ENCODE results near the gene PATZ1. TPM values are rescaled to one million over a fixed set of nuclear protein-coding genes. Genes with fewer than 3 reads are reported as not detected.

Gene PATZ1
- total and polyA plus RNA-seq, 2 of the 4 experiments (the other 2 are of a cell fraction) = 6.5 to 10.5 TPM

GRCh38 chr22:31290494-31291471, 55.4 kb downstream of the PATZ1 start:
- DNase-seq = peak; percentile 90
- Histone ChIP-seq H2AK9ac (replicated peaks; ENCODE audit: low read depth, low read length, poor library complexity) (peak overlapping the region; percentile 97), H3K27me3 (ENCODE audit: control insufficient read depth, insufficient read depth, low read length) (no peaks in the 10 kb centered on the region), H3K4ac (ENCODE audit: low read depth, low read length) (peak overlapping the region; percentile 98), H3K9me3 (ENCODE audit: control insufficient read depth, insufficient read depth, low read length) (no peaks in the 10 kb centered on the region), H4K91ac (ENCODE audit: insufficient read depth, low read depth, low read length) (peak overlapping the region; percentile 86), H2BK20ac (ENCODE audit: low read depth, low read length) (no peak overlapping the region), H3K36me3 (ENCODE audit: control insufficient read depth, insufficient read depth, low read length) (peaks cover 20% of the 10 kb centered on the region), H2AFZ (replicated peaks; ENCODE audit: low read length, poor library complexity) (peak overlapping the region; percentile 92), H4K20me1 (ENCODE audit: insufficient read depth, low read length) (no peaks in the 10 kb centered on the region), H2BK5ac (ENCODE audit: low read depth, low read length, poor library complexity, severe bottlenecking) (peak overlapping the region; percentile 74), H2BK15ac (ENCODE audit: low read depth, low read length) (peak overlapping the region; percentile 93; the same call in 2 of the 3 replicates), H2BK120ac (ENCODE audit: low read depth, low read length) (peak overlapping the region; percentile 66; the same call in 1 of the 2 replicates), H3K27ac (ENCODE audit: insufficient read depth, low read length) (peak overlapping the region; percentile 68), H2AK5ac (ENCODE audit: low read depth, low read length) (0 out of 2 replicates have a peak overlapping the region, but pooled peaks have one; percentile 72), H3K9ac (ENCODE audit: low read depth, low read length) (peak overlapping the region; percentile 83), H4K8ac (ENCODE audit: low read depth in 2 of 2, low read length in 2 of 2) (peak overlapping the region; percentile 48 to 91; a peak in 3 of 4 replicates), H3K56ac (ENCODE audit: extremely low read depth, insufficient read depth, low read length) (peak overlapping the region; percentile 70), H3K4me2 (ENCODE audit: low read depth, low read length) (peak overlapping the region; percentile 93), H3K18ac (ENCODE audit: low read depth, low read length) (peak overlapping the region; percentile 38; the same call in 1 of the 2 replicates), H3K14ac (replicated peaks; ENCODE audit: low read depth, low read length) (peak overlapping the region; percentile 96), H3K79me1 (ENCODE audit: low read depth in 1 of 2, low read length in 2 of 2) (peaks cover 16 to 35% of the 10 kb centered on the region in 2 experiments), H3K23ac (ENCODE audit: low read depth, low read length) (peak overlapping the region; percentile 92), H3K9me1 (ENCODE audit: insufficient read depth, low read length) (0 out of 2 replicates have a peak, but pooled peaks cover 7% of the 10 kb centered on the region), H3K4me1 (ENCODE audit: control insufficient read depth, insufficient read depth, low read length) (peaks cover 6% of the 10 kb centered on the region; the same call in 1 of the 2 replicates), H3K4me3 (ENCODE audit: insufficient read depth, low read depth, low read length) (peak overlapping the region; percentile 54), H4K5ac (ENCODE audit: low read depth, low read length) (peak overlapping the region; percentile 83; the same call in 1 of the 2 replicates)
- WGBS, 2 experiments (ENCODE audit: extremely low coverage in 2 of 2, insufficient read length in 1 of 2) = 1% methylated on average over 46 of the region's 95 CpGs; no CpG with 5 or more reads in 1 of the 2 experiments
- CTCF ChIA-PET = no interaction called here
- BruUV-seq (replicated peaks) = no TSS peak
- dilution Hi-C loops (cut with HindIII; ENCODE audit: low sequenced_read_pairs, unreplicated experiment) (no loop called here), intact Hi-C loops (cut with micrococcal nuclease) (no loop called here), in situ Hi-C loops (cut with MboI; ENCODE audit: low sequenced_read_pairs) (no loop called here)
- POLR2A ChIA-PET (ENCODE audit: unreplicated experiment) = interaction anchor here (0.5 to 0.6 kb wide), 2 partner anchors 9 to 29 kb away, joined by 3 to 4 read pairs; no protein-coding TSS in a partner anchor
- peak; percentile 94 for ATAC-seq (ENCODE audit: low read depth)
- TF ChIP-seq ELK1 (IDR thresholded peaks at IDR 0.05; ENCODE audit: borderline replicate concordance, low read depth, low read length) (no peak), CEBPB (IDR thresholded peaks at IDR 0.05; ENCODE audit: low read depth, low read length) (no peak), CHD1 (IDR thresholded peaks at IDR 0.05; ENCODE audit: low read depth, low read length) (no peak), RAD21 (IDR thresholded peaks at IDR 0.05; ENCODE audit: low read length) (no peak), CTCF (conservative IDR thresholded peaks at IDR 0.05; ENCODE audit: low read depth, low read length) (no peak), USF2 (IDR thresholded peaks at IDR 0.05; ENCODE audit: low read depth, low read length) (peak; percentile 75), RCOR1 (IDR thresholded peaks at IDR 0.05; ENCODE audit: insufficient replicate concordance, low read length) (no peak), NFE2L2 (IDR thresholded peaks at IDR 0.05; ENCODE audit: low read depth, low read length) (0 out of 2 replicates have a peak, but pooled peaks have one; percentile 1), RFX5 (IDR thresholded peaks at IDR 0.05; ENCODE audit: low read depth, low read length) (peak; percentile 82), BHLHE40 (IDR thresholded peaks at IDR 0.05; ENCODE audit: low read depth, low read length) (peak; percentile 99), POLR2A (IDR thresholded peaks at IDR 0.05; ENCODE audit: low read depth, low read length) (peak; percentile 87), FOS (IDR thresholded peaks at IDR 0.05; ENCODE audit: low read depth, low read length) (peak; percentile 64; the same call in 1 of the 2 replicates), SMC3 (IDR thresholded peaks at IDR 0.05; ENCODE audit: low read depth, low read length) (no peak)

Data from IMR-90 (cell line).